Retinal pigment epithelial cell (primary cell): ENCODE results near the gene PLBD2.

Source experiments
- DNase-seq: peaks from one replicate; pipeline ENCODE4 v3.0.0-alpha.2; 2010; ENCODE audit warnings: low read depth
- H3K4me3 ChIP-seq: 2 replicates; pipeline ENCODE4 v1.5.1; 2011; ENCODE audit warnings: mild to moderate bottlenecking, low read length, control low read depth, moderate library complexity
- CTCF ChIP-seq: conservative IDR thresholded peaks from 2 replicates; pipeline ENCODE4 v1.5.1; 2011; ENCODE audit warnings: low read depth, low read length, control low read depth, inconsistent platforms

Gene PLBD2

GRCh38 chr12:113427882-113428281 is 69.5 kb downstream of the PLBD2 start:
- DNase-seq: no peak
- TF ChIP-seq CTCF: no peak
- H3K4me3 ChIP-seq: no peak overlapping the region

- TF ChIP-seq CTCF: no peak
- no peak for DNase-seq
- H3K4me3 ChIP-seq: no peak overlapping the region
Measured at GRCh38 chr12:113428482-113428881, 70.1 kb downstream of the PLBD2 start.

- no peak overlapping the region for H3K4me3 ChIP-seq
- TF ChIP-seq CTCF: no peak
- DNase-seq: no peak
Measured at GRCh38 chr12:113432986-113433385, 74.6 kb downstream of the PLBD2 start.

GRCh38 chr12:113435367-113435766 is 77.0 kb downstream of the PLBD2 start:
- no peak for DNase-seq
- no peak for TF ChIP-seq CTCF
- no peak overlapping the region for H3K4me3 ChIP-seq

GRCh38 chr12:113436586-113436985 is 78.2 kb downstream of the PLBD2 start:
- no peak overlapping the region for H3K4me3 ChIP-seq
- TF ChIP-seq CTCF: no peak
- no peak for DNase-seq

GRCh38 chr12:113436993-113437728 is 78.8 kb downstream of the PLBD2 start:
- TF ChIP-seq CTCF: no peak
- no peak overlapping the region for H3K4me3 ChIP-seq
- DNase-seq: no peak

GRCh38 chr12:113437729-113438100 is 79.3 kb downstream of the PLBD2 start:
- no peak overlapping the region for H3K4me3 ChIP-seq
- no peak for DNase-seq
- no peak for TF ChIP-seq CTCF
